Measurements from ENCODE around the gene LRRC8A. TPM values are rescaled to one million over a fixed set of nuclear protein-coding genes. Genes with fewer than 3 reads are reported as not detected.

Gene LRRC8A
- total RNA-seq, 1 donor from 2014 or later, result 44.4 TPM

Other genes starting within 250 kb of the LRRC8A start
- 46.4 and 59.7 TPM in 2 replicates for gene DYNC2I2, start 225.3 kb upstream of the LRRC8A start, total RNA-seq
- 395 and 577 TPM in 2 replicates for gene SET, start 192.9 kb upstream of the LRRC8A start, total RNA-seq
- gene PKN3, start 179.6 kb upstream of the LRRC8A start, total RNA-seq, result 2.8 and 5.2 TPM in 2 replicates
- gene ZDHHC12, start 158.0 kb upstream of the LRRC8A start, total RNA-seq, result 46.4 and 58.0 TPM in 2 replicates
- 25.0 and 44.2 TPM in 2 replicates for gene ZER1, start 110.2 kb upstream of the LRRC8A start, total RNA-seq
- 9.2 and 22.5 TPM in 2 replicates for gene TBC1D13, start 94.9 kb upstream of the LRRC8A start, total RNA-seq
- gene ENDOG, start 63.6 kb upstream of the LRRC8A start, total RNA-seq, result 31.3 and 33.9 TPM in 2 replicates
- gene SPOUT1, start 52.3 kb upstream of the LRRC8A start, total RNA-seq, result 12.0 and 18.2 TPM in 2 replicates
- 9.9 and 10.5 TPM in 2 replicates for gene KYAT1, start 183 bp upstream of the LRRC8A start, total RNA-seq
- 38.4 and 71.2 TPM in 2 replicates for gene PHYHD1, start 38.8 kb downstream of the LRRC8A start, total RNA-seq
- gene DOLK, start 65.5 kb downstream of the LRRC8A start, total RNA-seq, result 20.5 and 24.6 TPM in 2 replicates
- 23.3 and 38.3 TPM in 2 replicates for gene NUP188, start 65.6 kb downstream of the LRRC8A start, total RNA-seq
- gene SH3GLB2, start 146.2 kb downstream of the LRRC8A start, total RNA-seq, result 67.5 and 69.6 TPM in 2 replicates
- gene MIGA2, start 154.5 kb downstream of the LRRC8A start, total RNA-seq, result 18.4 and 26.0 TPM in 2 replicates
- 9.6 and 12.0 TPM in 2 replicates for gene DOLPP1, start 199.0 kb downstream of the LRRC8A start, total RNA-seq
- gene CRAT, start 228.7 kb downstream of the LRRC8A start, total RNA-seq, result 27.1 and 57.2 TPM in 2 replicates
- gene PTPA, start 229.3 kb downstream of the LRRC8A start, total RNA-seq, result 167 and 235 TPM in 2 replicates